Bronchial epithelial cell (primary cell): Measurements from ENCODE around the gene MACF1. TPM values are rescaled to one million over a fixed set of nuclear protein-coding genes. Genes with fewer than 3 reads are reported as not detected.
"Not testable (repeated sequence)": the region's sequence is repeated elsewhere in the genome, so short reads cannot be mapped to it uniquely, and the experiment has no call there.

Experiments used
- DNase-seq: peaks from one replicate; pipeline ENCODE4 v3.0.0-alpha.2; 2010; ENCODE audit warnings: low read depth
- FAIRE-seq: peaks from 2 replicates; lab custom pipeline; 2011; peaks lifted over from hg19 to GRCh38; lab: Jason Lieb, UNC
- H3K27me3 ChIP-seq: 2 replicates; pipeline ENCODE4 v1.5.1; 2011; ENCODE audit warnings: low read length; ENCODE audit not compliant: control insufficient read depth, insufficient read depth
- H3K36me3 ChIP-seq: 2 replicates; pipeline ENCODE4 v1.5.1; 2011; ENCODE audit warnings: low read length; ENCODE audit not compliant: control insufficient read depth, insufficient read depth
- H3K4me3 ChIP-seq: 2 replicates; pipeline ENCODE4 v1.5.1; 2011; ENCODE audit warnings: mild to moderate bottlenecking, low read depth, low read length, control low read depth
- CTCF ChIP-seq: IDR thresholded peaks from 2 replicates; pipeline ENCODE4 v1.5.1; 2011; ENCODE audit warnings: mild to moderate bottlenecking, moderate library complexity, low read length, control low read depth, inconsistent platforms; ENCODE audit not compliant: insufficient read depth, severe bottlenecking
- total RNA-seq: library from RNA; depleted of rRNA; stranded (reverse); fragments of >200 nt; gene quantifications from 2 replicates; pipeline ENCODE4 v1.2.1, GENCODE V29; 2014

Gene MACF1
- total RNA-seq, 1 donor from 2014 or later, result 163 TPM

GRCh38 chr1:39526466-39527189 is 322.1 kb downstream of the MACF1 start:
- FAIRE-seq (no peak), DNase-seq (no peak)
- Histone ChIP-seq H3K36me3 (peaks cover 13% of the 10 kb centered on the region), H3K4me3 (no peak overlapping the region), H3K27me3 (no peaks in the 10 kb centered on the region)
- no peak for TF ChIP-seq CTCF

- H3K36me3 ChIP-seq, result peaks cover 14% of the 10 kb centered on the region
- not testable (repeated sequence) for DNase-seq, H3K27me3 ChIP-seq, FAIRE-seq, H3K4me3 ChIP-seq
Measured at GRCh38 chr1:39527190-39527579, 322.7 kb downstream of the MACF1 start.

- no peak for TF ChIP-seq CTCF
- DNase-seq (no peak), FAIRE-seq (peak; percentile 40)
- peaks cover 14% of the 10 kb centered on the region for H3K36me3 ChIP-seq
- no peak overlapping the region for H3K4me3 ChIP-seq
- no peaks in the 10 kb centered on the region for H3K27me3 ChIP-seq
Measured at GRCh38 chr1:39528082-39528481, 323.6 kb downstream of the MACF1 start.

- H3K36me3 ChIP-seq, result peaks cover 14% of the 10 kb centered on the region
- H3K27me3 ChIP-seq, result no peaks in the 10 kb centered on the region
- no peak for TF ChIP-seq CTCF
- FAIRE-seq, result no peak
- no peak overlapping the region for H3K4me3 ChIP-seq
- DNase-seq, result no peak
Measured at GRCh38 chr1:39529901-39530535, 325.5 kb downstream of the MACF1 start.

- FAIRE-seq, result no peak
- no peak for TF ChIP-seq CTCF
- H3K36me3 ChIP-seq, result peaks cover 14% of the 10 kb centered on the region
- no peak overlapping the region for H3K4me3 ChIP-seq
- no peak for DNase-seq
- no peaks in the 10 kb centered on the region for H3K27me3 ChIP-seq
Measured at GRCh38 chr1:39531526-39531925, 327.0 kb downstream of the MACF1 start.

- Histone ChIP-seq H3K4me3 (no peak overlapping the region), H3K36me3 (peaks cover 13% of the 10 kb centered on the region), H3K27me3 (no peaks in the 10 kb centered on the region)
- DNase-seq (no peak), FAIRE-seq (no peak)
- no peak for TF ChIP-seq CTCF
Measured at GRCh38 chr1:39533442-39533841, 328.9 kb downstream of the MACF1 start.

Other genes with a start within 250 kb of the MACF1 start
- gene AKIRIN1, start 213.4 kb upstream of the MACF1 start, total RNA-seq, result 37.9 and 46.9 TPM in 2 replicates
- gene NDUFS5, start 178.3 kb upstream of the MACF1 start, total RNA-seq, result 417 and 613 TPM in 2 replicates